ENCODE results near the gene ABCB4. TPM values are rescaled to one million over a fixed set of nuclear protein-coding genes. Genes with fewer than 3 reads are reported as not detected.

Gene ABCB4
- total RNA-seq, 4 donors from 2014 or later: 0.17 to 4.3 (median 3.7) TPM; not detected in 1

DNA sequence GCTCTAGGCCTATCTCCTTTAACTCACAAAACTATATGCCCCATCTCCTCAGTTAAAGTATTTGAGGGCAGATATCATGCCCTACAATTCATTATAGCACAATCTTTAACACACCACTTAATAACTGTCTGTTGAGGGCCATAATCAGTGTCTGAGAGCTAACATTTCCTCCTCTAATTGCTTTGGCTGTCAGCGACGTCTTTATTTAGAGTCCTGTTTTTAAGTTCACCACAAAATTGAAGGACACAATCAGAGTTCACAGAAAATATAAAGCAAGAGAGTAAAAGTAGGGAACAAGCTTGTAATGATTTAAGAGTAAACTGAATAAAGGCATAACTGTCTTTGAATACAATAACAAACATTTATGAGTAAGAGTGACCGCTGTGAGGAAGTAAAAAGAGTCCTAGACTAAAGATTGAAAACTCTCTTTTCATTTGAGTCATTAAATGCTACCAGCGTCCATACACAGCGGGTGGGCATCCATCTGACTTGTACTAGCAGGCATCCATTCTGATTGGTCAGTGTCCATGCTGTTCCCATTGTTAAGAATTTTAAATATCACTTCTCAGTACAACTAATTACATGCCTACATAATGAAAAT, 38.4 kb upstream of the ABCB4 start:
- Histone ChIP-seq H3K27ac (no peak overlapping the region), H3K4me3 (replicated peaks in 1 of 3) (no peak overlapping the region), H3K36me3 (no peaks in the 10 kb centered on the region), H3K4me1 (no peaks in the 10 kb centered on the region), H3K9me3 (no peaks in the 10 kb centered on the region), H3K27me3 (no peaks in the 10 kb centered on the region)
- TF ChIP-seq POLR2A (IDR thresholded peaks at IDR 0.05): no peak
- TF ChIP-seq, protein P1, sequence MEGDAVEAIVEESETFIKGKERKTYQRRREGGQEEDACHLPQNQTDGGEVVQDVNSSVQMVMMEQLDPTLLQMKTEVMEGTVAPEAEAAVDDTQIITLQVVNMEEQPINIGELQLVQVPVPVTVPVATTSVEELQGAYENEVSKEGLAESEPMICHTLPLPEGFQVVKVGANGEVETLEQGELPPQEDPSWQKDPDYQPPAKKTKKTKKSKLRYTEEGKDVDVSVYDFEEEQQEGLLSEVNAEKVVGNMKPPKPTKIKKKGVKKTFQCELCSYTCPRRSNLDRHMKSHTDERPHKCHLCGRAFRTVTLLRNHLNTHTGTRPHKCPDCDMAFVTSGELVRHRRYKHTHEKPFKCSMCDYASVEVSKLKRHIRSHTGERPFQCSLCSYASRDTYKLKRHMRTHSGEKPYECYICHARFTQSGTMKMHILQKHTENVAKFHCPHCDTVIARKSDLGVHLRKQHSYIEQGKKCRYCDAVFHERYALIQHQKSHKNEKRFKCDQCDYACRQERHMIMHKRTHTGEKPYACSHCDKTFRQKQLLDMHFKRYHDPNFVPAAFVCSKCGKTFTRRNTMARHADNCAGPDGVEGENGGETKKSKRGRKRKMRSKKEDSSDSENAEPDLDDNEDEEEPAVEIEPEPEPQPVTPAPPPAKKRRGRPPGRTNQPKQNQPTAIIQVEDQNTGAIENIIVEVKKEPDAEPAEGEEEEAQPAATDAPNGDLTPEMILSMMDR (IDR thresholded peaks at IDR 0.05): no peak
- 85 to 91% methylated on average over 5 of the region's 5 CpGs for WGBS, 2 donors
- DNase-seq: no peak
- intact Hi-C loops (cut with DNase I): no loop called here

- DNase-seq: no peak
- no peak for TF ChIP-seq POLR2A (IDR thresholded peaks at IDR 0.05)
- TF ChIP-seq, protein P1 (IDR thresholded peaks at IDR 0.05): no peak
- intact Hi-C loops (cut with DNase I): no loop called here
- H3K27me3 ChIP-seq: no peaks in the 10 kb centered on the region
- 72 to 82% methylated on average over 4 of the region's 4 CpGs for WGBS, 2 donors
- H3K4me3 ChIP-seq (replicated peaks in 1 of 3): no peak overlapping the region
- H3K4me1 ChIP-seq: no peaks in the 10 kb centered on the region
- no peaks in the 10 kb centered on the region for H3K9me3 ChIP-seq
- no peak overlapping the region for H3K27ac ChIP-seq
- no peaks in the 10 kb centered on the region for H3K36me3 ChIP-seq
Measured at GRCh38 chr7:87512906-87513305, 37.4 kb upstream of the ABCB4 start.

GRCh38 chr7:87511510-87511909, 36.0 kb upstream of the ABCB4 start:
- Histone ChIP-seq H3K27me3 (no peaks in the 10 kb centered on the region), H3K4me1 (no peaks in the 10 kb centered on the region), H3K36me3 (no peaks in the 10 kb centered on the region), H3K9me3 (no peaks in the 10 kb centered on the region), H3K27ac (no peak overlapping the region), H3K4me3 (replicated peaks in 1 of 3) (no peak overlapping the region)
- intact Hi-C loops (cut with DNase I): no loop called here
- WGBS, 2 donors: 55 to 65% methylated on average over 1 of the region's 1 CpG
- no peak for TF ChIP-seq POLR2A (IDR thresholded peaks at IDR 0.05)
- TF ChIP-seq, protein P1 (IDR thresholded peaks at IDR 0.05): no peak
- no peak for DNase-seq

GRCh38 chr7:87510411-87510875, 35.0 kb upstream of the ABCB4 start:
- TF ChIP-seq, protein P1 (IDR thresholded peaks at IDR 0.05): no peak
- TF ChIP-seq POLR2A (IDR thresholded peaks at IDR 0.05): no peak
- intact Hi-C loops (cut with DNase I): no loop called here
- Histone ChIP-seq H3K27ac (no peak overlapping the region), H3K4me1 (no peaks in the 10 kb centered on the region), H3K27me3 (no peaks in the 10 kb centered on the region), H3K36me3 (no peaks in the 10 kb centered on the region), H3K4me3 (replicated peaks in 1 of 3) (no peak overlapping the region), H3K9me3 (no peaks in the 10 kb centered on the region)
- WGBS, 2 donors: 94 to 100% methylated on average over 1 of the region's 1 CpG
- no peak for DNase-seq

DNA sequence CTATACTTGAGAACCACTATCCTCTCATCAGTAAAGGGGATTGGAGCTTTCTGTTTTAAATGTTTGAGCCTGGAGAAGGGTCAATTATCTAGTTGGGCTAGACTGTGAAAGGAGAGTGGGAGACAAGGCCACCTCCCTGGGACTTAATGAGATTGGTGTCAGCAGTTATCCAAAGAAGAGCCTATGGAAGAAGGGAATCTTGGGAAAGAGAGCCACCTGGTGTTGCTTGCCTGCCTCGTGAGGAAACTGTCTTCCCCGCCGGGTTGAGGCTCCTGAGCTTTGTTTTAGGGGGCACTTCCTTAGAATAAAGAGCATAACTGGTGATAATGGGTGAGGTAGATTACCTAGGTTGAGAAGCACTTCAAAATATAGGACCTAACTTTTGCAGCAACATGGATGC, 32.0 kb upstream of the ABCB4 start:
- Histone ChIP-seq H3K9me3 (no peaks in the 10 kb centered on the region), H3K4me3 (replicated peaks in 1 of 3) (no peak overlapping the region), H3K27me3 (no peaks in the 10 kb centered on the region), H3K36me3 (no peaks in the 10 kb centered on the region), H3K4me1 (no peaks in the 10 kb centered on the region), H3K27ac (no peak overlapping the region)
- TF ChIP-seq, protein P1 (IDR thresholded peaks at IDR 0.05): no peak
- TF ChIP-seq POLR2A (IDR thresholded peaks at IDR 0.05): no peak
- intact Hi-C loops (cut with DNase I): no loop called here
- WGBS, 2 donors: 34 to 55% methylated on average over 3 of the region's 3 CpGs
- DNase-seq: no peak

Data from thyroid gland (tissue), 4 donors.